ENCODE data around the gene MKI67. TPM values are rescaled to one million over a fixed set of nuclear protein-coding genes. Genes with fewer than 3 reads are reported as not detected.

MKI67 gene
- total and polyA plus RNA-seq, 2 donors (not counting 3 experiments of a cell fraction or from before 2014, with no cell fraction given) = 16.2 to 125 TPM

DNA sequence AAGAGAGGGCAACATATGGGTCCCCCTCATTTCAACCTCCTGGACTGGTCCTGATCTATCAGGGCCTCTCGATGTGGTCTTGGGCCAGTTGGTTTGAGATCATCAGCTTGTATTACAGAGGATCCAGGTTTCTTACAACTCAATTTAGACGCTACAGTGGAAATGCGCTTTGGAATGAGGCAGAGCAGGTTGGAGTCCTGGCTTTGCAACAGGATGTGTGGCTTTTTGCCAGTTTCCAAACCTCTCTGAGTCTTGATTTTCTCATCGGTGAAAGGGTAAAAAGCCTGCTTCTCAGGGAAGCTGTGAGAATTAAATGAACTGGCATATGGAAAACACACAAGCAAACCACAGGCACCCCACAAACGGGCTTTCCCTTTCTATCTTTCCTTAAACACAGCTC lies 37.5 kb upstream of the MKI67 start:
- no peak for TF ChIP-seq MYC (IDR thresholded peaks at IDR 0.05; ENCODE audit: low read depth, low read length)
- TF ChIP-seq, protein P1, sequence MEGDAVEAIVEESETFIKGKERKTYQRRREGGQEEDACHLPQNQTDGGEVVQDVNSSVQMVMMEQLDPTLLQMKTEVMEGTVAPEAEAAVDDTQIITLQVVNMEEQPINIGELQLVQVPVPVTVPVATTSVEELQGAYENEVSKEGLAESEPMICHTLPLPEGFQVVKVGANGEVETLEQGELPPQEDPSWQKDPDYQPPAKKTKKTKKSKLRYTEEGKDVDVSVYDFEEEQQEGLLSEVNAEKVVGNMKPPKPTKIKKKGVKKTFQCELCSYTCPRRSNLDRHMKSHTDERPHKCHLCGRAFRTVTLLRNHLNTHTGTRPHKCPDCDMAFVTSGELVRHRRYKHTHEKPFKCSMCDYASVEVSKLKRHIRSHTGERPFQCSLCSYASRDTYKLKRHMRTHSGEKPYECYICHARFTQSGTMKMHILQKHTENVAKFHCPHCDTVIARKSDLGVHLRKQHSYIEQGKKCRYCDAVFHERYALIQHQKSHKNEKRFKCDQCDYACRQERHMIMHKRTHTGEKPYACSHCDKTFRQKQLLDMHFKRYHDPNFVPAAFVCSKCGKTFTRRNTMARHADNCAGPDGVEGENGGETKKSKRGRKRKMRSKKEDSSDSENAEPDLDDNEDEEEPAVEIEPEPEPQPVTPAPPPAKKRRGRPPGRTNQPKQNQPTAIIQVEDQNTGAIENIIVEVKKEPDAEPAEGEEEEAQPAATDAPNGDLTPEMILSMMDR (IDR thresholded peaks at IDR 0.05; ENCODE audit: extremely low read depth in 1 of 2, insufficient read depth in 1 of 2, low read depth in 1 of 2, low read length in 2 of 2) = no peak
- TF ChIP-seq FOS (IDR thresholded peaks at IDR 0.05; ENCODE audit: borderline replicate concordance, insufficient read depth, low read length) = no peak
- no peak for TF ChIP-seq EZH2 (IDR thresholded peaks at IDR 0.05; ENCODE audit: borderline replicate concordance, low read depth, low read length, severe bottlenecking)
- TF ChIP-seq POLR2A (IDR thresholded peaks at IDR 0.05; ENCODE audit: low read depth, low read length) = no peak
- no peak for TF ChIP-seq POLR2AphosphoS5 (IDR thresholded peaks at IDR 0.05; ENCODE audit: insufficient read depth, low read depth, low read length)
- dilution Hi-C loops (cut with MboI; ENCODE audit: extremely low pct_ligation_motif_present, low sequenced_read_pairs) = no loop called here
- CTCF ChIA-PET = interaction anchor here (1.3 kb wide), 1 partner anchor 10 kb away, joined by 3 read pairs; no protein-coding TSS in a partner anchor

DNA sequence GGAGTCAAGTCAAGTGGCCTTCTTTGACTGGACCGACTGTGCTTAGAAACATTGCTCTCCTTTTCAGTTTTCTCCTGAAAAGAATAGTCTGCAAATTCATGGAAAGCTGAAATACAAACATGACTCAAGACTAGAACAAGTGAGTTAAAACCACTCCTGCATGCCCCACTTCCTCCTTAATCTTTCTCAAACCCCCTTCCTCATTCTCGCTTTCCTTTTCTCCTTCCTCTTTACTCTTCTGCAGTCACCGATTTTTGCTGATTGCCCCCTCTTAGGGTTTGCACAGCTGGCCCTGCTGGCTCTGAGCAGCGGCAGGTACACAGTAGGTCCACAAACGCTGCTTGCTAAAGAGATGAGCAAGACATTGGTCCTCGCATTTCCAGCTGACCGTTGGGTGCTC lies 34.8 kb upstream of the MKI67 start:
- TF ChIP-seq FOS (IDR thresholded peaks at IDR 0.05; ENCODE audit: borderline replicate concordance, insufficient read depth, low read length) (no peak), EZH2 (IDR thresholded peaks at IDR 0.05; ENCODE audit: borderline replicate concordance, low read depth, low read length, severe bottlenecking) (no peak), MYC (IDR thresholded peaks at IDR 0.05; ENCODE audit: low read depth, low read length) (no peak), GATA2 (IDR thresholded peaks at IDR 0.05; ENCODE audit: insufficient read depth, insufficient read length, low read depth, low read length) (no peak), JUN (IDR thresholded peaks at IDR 0.05; ENCODE audit: borderline replicate concordance, insufficient read depth, insufficient read length, low read depth) (no peak), POLR2AphosphoS5 (IDR thresholded peaks at IDR 0.05; ENCODE audit: insufficient read depth, low read depth, low read length) (no peak), POLR2A (IDR thresholded peaks at IDR 0.05; ENCODE audit: low read depth, low read length) (no peak)
- no peaks in the 10 kb centered on the region for H4K20me1 ChIP-seq (replicated peaks; ENCODE audit: control insufficient read depth, extremely low read depth, insufficient read depth, low read length)
- H3K27ac ChIP-seq (ENCODE audit: insufficient read depth, low read depth, low read length) = no peak overlapping the region
- BruUV-seq (replicated peaks) = no TSS peak
- ChIA-PET CTCF (no interaction called here), POLR2A (no interaction called here)
- no peak overlapping the region for H3K4me3 ChIP-seq (replicated peaks in 1 of 3; ENCODE audit: insufficient read depth in 1 of 3, low read depth in 1 of 3, low read length in 3 of 3)
- H3K36me3 ChIP-seq (ENCODE audit: control insufficient read depth in 2 of 2, extremely low read depth in 1 of 2, insufficient read depth in 2 of 2, low read length in 2 of 2) = no peaks in the 10 kb centered on the region
- dilution Hi-C loops (cut with MboI; ENCODE audit: extremely low pct_ligation_motif_present, low sequenced_read_pairs) (no loop called here), intact Hi-C loops (cut with micrococcal nuclease) (no loop called here)
- no peaks in the 10 kb centered on the region for H3K4me1 ChIP-seq (ENCODE audit: control insufficient read depth, extremely low read depth, insufficient read depth, low read length)
- H3K4me2 ChIP-seq (ENCODE audit: insufficient read depth, low read length) = no peak overlapping the region
- FAIRE-seq (no peak), DNase-seq (ENCODE audit: low read depth, low spot score) (no peak)
- H3K9me3 ChIP-seq (replicated peaks; ENCODE audit: control insufficient read depth, insufficient read depth, low read length) = no peaks in the 10 kb centered on the region
- H3K79me2 ChIP-seq (ENCODE audit: control insufficient read depth, insufficient read depth, low read length) = no peaks in the 10 kb centered on the region
- H3K9ac ChIP-seq (replicated peaks; ENCODE audit: extremely low read depth, insufficient read depth, low read length) = no peak overlapping the region
- no peaks in the 10 kb centered on the region for H3K9me1 ChIP-seq (replicated peaks; ENCODE audit: control insufficient read depth, extremely low read depth, insufficient read depth, low read length)
- peaks cover 7 to 8% of the 10 kb centered on the region in 2 experiments for H3K27me3 ChIP-seq (ENCODE audit: control insufficient read depth in 2 of 2, insufficient read depth in 2 of 2, low read length in 2 of 2)
- H2AFZ ChIP-seq (ENCODE audit: low read depth, low read length) = no peak overlapping the region

More for the DNA sequence above, 37.5 kb upstream of the MKI67 start:
- Histone ChIP-seq H3K9me1 (replicated peaks; ENCODE audit: control insufficient read depth, extremely low read depth, insufficient read depth, low read length) (no peaks in the 10 kb centered on the region), H3K27me3 (ENCODE audit: control insufficient read depth in 2 of 2, insufficient read depth in 2 of 2, low read length in 2 of 2) (no peaks in the 10 kb centered on the region), H3K36me3 (ENCODE audit: control insufficient read depth in 2 of 2, extremely low read depth in 1 of 2, insufficient read depth in 2 of 2, low read length in 2 of 2) (no peaks in the 10 kb centered on the region), H3K9me3 (replicated peaks; ENCODE audit: control insufficient read depth, insufficient read depth, low read length) (no peaks in the 10 kb centered on the region), H3K79me2 (ENCODE audit: control insufficient read depth, insufficient read depth, low read length) (no peaks in the 10 kb centered on the region), H3K27ac (ENCODE audit: insufficient read depth, low read depth, low read length) (no peak overlapping the region), H3K4me1 (ENCODE audit: control insufficient read depth, extremely low read depth, insufficient read depth, low read length) (no peaks in the 10 kb centered on the region), H3K4me2 (ENCODE audit: insufficient read depth, low read length) (no peak overlapping the region), H3K4me3 (replicated peaks in 1 of 3; ENCODE audit: insufficient read depth in 1 of 3, low read depth in 1 of 3, low read length in 3 of 3) (no peak overlapping the region), H3K9ac (replicated peaks; ENCODE audit: extremely low read depth, insufficient read depth, low read length) (no peak overlapping the region), H4K20me1 (replicated peaks; ENCODE audit: control insufficient read depth, extremely low read depth, insufficient read depth, low read length) (no peaks in the 10 kb centered on the region), H2AFZ (ENCODE audit: low read depth, low read length) (no peak overlapping the region)
- BruUV-seq (replicated peaks) = no TSS peak
- no peak for DNase-seq (ENCODE audit: low read depth, low spot score)
- intact Hi-C loops (cut with micrococcal nuclease) = no loop called here
- POLR2A ChIA-PET = no interaction called here
- no peak for FAIRE-seq
